COLO668 (cell line): ENCODE measurements around the gene IKBKE.
"Not testable (repeated sequence)": the region's sequence is repeated elsewhere in the genome, so short reads cannot be mapped to it uniquely, and the experiment has no call there.

ENCODE experiments used
- DNase-seq: peaks from one replicate; lab custom pipeline; 2025; ENCODE audit not compliant: unreplicated experiment; lab: John Stamatoyannopoulos, UW

The IKBKE gene

DNA sequence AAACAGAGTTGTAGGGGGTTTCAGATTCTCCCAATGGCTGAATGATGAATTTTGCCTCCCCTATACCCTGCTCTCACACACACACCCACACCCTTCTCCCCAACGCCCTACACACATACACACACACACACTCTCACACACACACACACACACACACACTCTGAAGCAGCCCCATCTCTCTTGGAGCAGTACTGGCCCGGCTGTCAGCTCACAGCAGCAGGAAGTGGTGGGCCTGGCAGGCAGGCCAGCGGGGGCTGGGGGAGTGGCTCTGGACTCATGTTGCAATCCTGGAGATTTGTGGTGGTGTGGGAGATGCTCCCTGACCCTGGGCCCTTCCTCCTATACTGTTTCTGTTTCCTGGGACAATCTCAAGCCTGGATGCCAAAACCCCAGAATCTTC, 2.2 kb downstream of the IKBKE start:
- DNase-seq, result no peak

DNA sequence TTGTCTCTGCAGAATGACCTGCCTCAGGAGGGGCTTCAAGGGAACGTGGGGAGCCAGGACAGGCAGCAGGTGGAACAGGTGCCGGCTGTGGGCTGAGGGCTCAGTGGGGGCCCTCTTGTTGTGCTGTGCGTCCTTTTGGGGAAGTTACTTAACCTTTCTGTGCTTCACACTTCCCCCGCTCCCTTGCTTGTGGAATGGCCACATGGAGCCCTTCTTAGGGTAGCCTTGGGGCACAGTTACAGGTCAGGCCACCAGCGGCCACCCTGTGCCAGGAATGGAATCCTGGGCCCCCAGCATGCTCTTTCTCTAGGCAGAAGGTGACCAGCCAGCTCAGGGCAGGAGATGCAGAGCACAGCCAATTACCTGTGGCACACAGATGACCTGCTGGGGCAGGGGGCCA, 2.6 kb downstream of the IKBKE start:
- DNase-seq, result no peak

DNA sequence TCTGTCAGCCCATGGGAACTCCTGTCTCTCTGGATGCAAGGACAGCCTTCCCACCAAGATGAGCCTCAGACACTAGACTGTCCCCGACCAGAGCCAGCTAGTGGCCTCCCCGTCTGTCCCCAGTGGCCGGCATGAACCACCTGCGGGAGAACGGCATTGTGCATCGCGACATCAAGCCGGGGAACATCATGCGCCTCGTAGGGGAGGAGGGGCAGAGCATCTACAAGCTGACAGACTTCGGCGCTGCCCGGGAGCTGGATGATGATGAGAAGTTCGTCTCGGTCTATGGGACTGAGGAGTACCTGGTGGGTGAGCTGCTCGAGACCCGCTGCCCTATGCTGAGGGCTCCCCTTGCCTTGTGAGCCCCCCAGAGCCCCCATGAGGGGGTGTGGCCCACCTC, 5.8 kb downstream of the IKBKE start:
- no peak for DNase-seq

GRCh38 chr1:206476591-206476990, 6.3 kb downstream of the IKBKE start:
- no peak for DNase-seq

GRCh38 chr1:206477110-206477509, 6.8 kb downstream of the IKBKE start:
- DNase-seq, result no peak

DNA sequence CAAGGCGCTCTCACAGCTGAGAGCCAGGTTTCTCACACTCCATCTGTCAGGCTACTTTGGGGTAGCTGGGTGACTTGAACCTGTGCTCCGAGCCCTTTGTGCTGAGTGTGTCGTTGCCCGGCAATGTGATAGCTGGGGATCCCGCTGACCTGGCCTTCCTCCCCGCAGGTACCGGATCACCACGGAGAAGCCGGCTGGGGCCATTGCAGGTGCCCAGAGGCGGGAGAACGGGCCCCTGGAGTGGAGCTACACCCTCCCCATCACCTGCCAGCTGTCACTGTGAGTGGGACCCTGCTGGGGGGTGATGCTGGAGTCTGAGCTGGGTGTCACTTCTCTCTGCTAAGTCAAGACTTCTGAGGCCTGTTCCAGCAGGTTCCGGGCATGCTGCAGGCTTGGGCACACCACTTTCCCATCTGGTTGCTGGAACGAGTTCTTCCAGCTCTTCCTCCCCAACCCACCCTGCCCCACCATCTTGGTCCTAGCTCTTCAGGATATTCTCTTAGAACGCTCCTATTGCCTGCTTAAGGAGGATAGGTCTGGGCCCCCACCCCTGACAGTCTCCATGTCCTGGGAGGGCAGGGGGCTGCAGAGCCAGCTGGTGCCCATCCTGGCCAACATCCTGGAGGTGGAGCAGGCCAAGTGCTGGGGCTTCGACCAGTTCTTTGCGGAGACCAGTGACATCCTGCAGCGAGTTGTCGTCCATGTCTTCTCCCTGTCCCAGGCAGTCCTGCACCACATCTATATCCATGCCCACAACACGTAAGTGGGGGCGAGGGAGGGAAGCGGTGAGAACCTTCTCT, 7.5 kb downstream of the IKBKE start:
- DNase-seq, result no peak

DNA sequence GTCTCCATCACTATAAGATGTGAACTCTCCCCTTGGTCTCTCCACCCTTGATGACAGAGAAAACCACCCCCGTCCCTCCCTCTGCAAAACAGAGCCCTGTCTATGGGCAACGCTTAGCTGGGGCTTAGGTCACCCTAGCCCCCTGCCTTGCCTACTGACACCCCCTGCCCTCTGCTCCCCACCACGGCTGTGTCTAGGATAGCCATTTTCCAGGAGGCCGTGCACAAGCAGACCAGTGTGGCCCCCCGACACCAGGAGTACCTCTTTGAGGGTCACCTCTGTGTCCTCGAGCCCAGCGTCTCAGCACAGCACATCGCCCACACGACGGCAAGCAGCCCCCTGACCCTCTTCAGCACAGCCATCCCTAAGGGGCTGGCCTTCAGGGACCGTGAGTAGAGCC, 8.5 kb downstream of the IKBKE start:
- no peak for DNase-seq

DNA sequence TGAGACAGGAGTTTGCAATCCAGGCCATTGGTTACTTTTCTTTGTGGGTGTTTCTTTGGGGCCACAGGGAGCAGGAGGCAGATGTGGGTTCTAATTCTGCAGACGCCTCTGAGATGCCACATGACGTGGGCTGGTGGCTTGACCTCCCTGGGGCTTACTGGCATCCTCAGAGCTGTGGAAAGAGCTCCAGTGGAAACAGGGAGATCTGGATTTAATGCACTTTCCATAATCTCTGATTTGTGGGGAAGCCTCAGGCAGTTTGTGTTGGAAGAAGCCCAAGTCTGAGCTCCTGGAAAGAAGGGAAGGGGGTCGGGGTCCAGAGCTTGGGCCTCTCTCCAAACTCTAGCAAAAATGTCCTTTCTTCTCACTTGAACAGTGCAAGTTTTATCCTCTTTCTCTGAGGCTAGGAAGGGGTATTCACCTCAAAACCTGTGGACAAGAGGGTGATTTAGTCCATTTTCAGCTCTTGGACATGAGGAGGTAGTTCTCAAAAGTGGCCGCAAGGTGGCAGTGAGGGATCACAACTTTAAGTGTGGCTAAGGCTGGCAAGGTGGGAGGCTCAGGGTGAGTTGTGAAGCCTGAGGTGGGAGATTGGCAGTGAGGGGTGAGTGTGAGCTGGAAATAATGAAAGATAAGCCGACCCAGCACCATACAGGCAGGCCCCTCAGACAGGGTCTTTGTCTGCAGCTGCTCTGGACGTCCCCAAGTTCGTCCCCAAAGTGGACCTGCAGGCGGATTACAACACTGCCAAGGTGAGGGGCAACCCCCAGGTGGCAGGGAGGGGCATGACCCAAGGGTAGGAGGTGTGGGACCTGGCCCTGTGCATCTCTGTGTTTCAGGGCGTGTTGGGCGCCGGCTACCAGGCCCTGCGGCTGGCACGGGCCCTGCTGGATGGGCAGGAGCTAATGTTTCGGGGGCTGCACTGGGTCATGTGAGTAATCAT, 9.2 kb downstream of the IKBKE start:
- DNase-seq, result peak; percentile 82

DNA sequence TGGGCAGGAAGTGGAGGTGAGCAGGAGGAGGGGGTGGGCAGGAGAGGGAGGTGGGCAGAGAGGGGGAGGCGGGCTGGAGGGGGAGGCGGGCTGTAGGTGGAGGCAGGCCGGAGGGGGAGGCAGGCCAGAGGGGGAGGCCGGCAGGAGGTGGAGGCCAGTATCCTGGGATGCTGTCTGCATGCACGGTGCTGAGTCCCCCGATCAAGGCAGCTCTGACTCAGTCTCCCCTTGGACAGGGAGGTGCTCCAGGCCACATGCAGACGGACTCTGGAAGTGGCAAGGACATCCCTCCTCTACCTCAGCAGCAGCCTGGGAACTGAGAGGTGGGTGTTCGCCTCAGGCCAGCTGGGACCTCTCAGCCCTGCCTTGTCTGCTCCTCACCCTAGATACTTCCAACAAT, 9.9 kb downstream of the IKBKE start:
- DNase-seq, result no peak

DNA sequence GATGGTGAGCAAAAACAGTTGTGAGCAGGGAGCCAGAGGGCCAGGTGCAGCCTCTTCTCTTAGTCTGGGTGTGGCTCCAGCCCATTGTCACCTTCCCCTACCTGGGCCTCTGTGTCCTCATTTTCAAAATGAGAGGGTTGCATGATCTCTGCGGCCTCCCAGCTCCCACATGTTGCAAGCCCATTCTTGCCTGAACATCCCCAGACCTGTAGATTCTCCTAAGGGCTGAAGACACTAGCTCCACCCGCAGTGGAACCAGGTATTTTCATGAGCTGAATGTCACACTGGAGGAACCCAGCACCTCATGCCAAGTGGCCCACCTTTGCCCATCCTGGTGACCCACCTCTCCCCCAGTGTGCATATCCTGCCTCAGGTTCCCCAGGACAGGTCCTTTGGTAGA, 12.3 kb downstream of the IKBKE start:
- peak; percentile 53 for DNase-seq

DNA sequence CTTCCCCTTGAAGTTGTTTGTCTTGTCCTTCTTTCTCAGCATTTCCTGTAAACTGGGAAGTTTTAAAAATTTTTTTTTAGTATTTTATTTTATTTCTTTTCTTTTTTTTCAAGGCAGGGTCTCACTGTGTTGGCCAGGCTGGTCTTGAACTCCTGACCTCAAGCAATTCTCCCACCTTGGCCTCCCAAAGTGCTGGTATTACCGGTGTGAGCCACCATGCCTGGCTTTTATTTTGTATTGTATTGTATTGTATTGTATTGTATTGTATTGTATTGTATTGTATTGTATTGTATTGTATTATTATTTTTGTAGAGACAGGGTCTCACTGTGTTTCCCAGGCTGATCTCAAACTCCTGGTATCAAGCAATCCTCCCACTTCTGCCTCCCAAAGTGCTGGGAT, 13.6 kb downstream of the IKBKE start:
- not testable (repeated sequence) for DNase-seq

GRCh38 chr1:206484901-206485300, 14.6 kb downstream of the IKBKE start:
- DNase-seq, result no peak

- DNase-seq, result no peak
Measured at GRCh38 chr1:206486995-206487788, 16.9 kb downstream of the IKBKE start.

GRCh38 chr1:206487970-206488369, 17.7 kb downstream of the IKBKE start:
- no peak for DNase-seq

DNA sequence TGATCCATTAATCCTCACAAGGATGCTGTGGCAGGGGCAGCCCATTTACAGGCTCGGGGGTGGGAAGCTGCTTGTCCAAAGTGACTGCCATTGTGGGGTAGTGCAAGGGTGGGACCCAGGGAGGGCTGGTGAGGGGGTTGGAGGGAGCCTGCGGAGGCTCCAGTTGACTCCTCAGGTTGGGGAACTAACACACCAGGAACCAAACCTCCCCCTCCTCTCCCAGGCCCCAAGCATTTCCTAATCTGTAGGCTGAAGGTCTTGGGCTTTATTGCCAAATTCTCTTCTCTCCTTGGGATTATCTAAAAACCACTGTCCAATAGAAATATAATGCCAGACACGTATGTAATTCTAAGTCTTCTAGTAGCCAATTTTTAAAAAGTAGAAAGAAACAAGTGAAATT, 18.2 kb downstream of the IKBKE start:
- DNase-seq, result no peak

DNA sequence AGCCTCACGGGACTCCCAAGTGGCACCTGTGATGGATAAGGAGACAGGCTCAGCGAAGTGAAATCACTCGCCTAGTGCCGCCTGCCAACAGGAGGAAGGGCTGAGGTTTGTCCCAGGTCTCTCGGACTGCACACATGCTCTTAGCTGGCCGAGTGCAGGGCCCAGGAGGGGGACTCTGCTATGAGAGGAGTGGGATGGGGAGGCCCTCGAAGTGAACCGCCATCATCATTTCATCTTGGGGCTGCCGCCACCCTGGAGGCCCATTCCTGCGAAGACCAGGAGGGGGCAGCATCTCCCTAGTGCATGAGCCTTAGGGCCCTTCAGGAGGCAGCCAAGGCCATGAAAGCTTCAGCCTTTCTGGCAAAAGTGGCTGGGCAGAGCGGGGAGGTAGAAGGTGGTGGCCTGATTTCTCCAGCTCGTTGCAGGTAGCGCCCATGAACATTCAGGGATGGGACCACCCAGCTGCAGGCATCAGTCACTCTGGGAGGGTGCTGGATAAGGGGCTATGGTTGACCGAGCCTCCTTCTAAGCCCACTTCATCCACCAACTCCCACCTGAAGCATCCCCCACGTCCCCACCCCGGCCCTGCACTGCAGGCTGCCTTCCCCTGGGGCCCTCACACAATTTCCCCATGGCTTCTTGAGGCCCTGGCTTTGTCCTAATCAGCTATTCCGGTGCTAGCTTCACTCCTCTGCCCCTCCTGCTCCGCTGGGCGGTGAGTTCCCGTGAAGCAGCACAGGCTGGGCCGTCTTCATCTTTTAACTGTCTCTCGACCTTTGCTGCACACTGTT, 19.9 kb downstream of the IKBKE start:
- DNase-seq, result peak; percentile 73

GRCh38 chr1:206490771-206491405, 20.6 kb downstream of the IKBKE start:
- DNase-seq, result no peak

DNA sequence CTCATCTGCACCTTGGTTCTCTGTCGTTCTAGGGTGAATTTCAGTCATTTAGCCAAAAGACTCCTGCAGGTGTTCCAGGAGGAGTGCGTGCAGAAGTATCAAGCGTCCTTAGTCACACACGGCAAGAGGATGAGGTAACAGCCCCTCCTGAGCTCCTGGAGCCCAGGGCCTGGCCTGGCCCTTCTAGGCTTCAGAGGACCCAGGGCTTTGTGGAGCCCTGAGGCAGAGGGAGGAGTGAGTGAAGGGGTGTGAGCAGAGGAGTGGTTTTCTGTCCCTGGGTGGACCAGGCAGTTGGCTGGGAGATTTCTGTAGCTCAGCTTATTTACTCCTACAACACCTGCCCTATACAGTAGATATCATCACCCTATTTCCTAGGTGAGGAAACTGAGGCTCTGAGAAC, 21.3 kb downstream of the IKBKE start:
- DNase-seq, result no peak

DNA sequence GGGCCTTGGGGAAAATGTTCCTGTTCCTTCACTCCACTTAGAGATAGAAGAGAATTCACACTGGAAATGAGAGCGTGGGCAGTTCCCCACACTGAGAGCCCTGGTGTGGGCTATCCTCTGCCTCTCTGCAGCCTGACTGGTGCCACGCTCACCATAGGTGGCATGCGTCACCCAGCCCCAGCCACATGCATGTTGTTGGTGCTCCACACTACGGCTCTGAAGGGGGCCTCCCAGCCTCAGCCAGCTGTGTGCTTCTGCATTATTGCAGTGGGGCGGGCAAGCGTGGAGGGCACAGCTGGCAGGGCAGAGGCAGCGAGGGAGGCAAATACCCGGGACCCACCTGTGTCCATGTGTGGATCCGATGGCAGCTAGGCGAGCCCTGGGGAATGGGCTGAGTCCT, 22.3 kb downstream of the IKBKE start:
- DNase-seq, result no peak

GRCh38 chr1:206493279-206493678, 23.0 kb downstream of the IKBKE start:
- peak; percentile 30 for DNase-seq
